Suppressor macrophage treated with lipopolysaccharide for 1 hour (primary cell): Measurements from ENCODE around the gene TIFAB.

Experiments used
- DNase-seq, 3 donors: peaks; one replicate each; pipeline ENCODE4 v3.0.0-alpha.2; 2020 to 2022

The TIFAB gene

GRCh38 chr5:135423146-135423845, 28.9 kb downstream of the TIFAB start:
- DNase-seq: peak; percentile 66 to 81 (median 81)

GRCh38 chr5:135422419-135422818, 29.7 kb downstream of the TIFAB start:
- DNase-seq: no peak

- peak in 2 of 3 donors; percentile 41 to 44 for DNase-seq
Measured at GRCh38 chr5:135417083-135417482, 35.1 kb downstream of the TIFAB start.

- DNase-seq: no peak
Measured at GRCh38 chr5:135405082-135405481, 47.1 kb downstream of the TIFAB start.

- DNase-seq: peak in 2 of 3 donors; percentile 62 to 63
Measured at GRCh38 chr5:135402031-135402430, 50.1 kb downstream of the TIFAB start.

- no peak for DNase-seq
Measured at GRCh38 chr5:135400866-135401265, 51.3 kb downstream of the TIFAB start.

- DNase-seq: peak in 2 of 3 donors; percentile 24 to 28
Measured at GRCh38 chr5:135399794-135400542, 52.2 kb downstream of the TIFAB start.

GRCh38 chr5:135398855-135399793, 53.0 kb downstream of the TIFAB start, which contains the start of gene MACROH2A1:
Gene MACROH2A1 (minus strand): TSS chr5:135399231. CDS start chr5:135389093, 10,138 bp downstream.
- DNase-seq: peak; percentile 93 to 98 (median 98)

- DNase-seq: peak in 2 of 3 donors; percentile 35 to 59
Measured at GRCh38 chr5:135398160-135398854, 53.8 kb downstream of the TIFAB start.
